ENCODE data around the gene RUSC2. TPM values are rescaled to one million over a fixed set of nuclear protein-coding genes. Genes with fewer than 3 reads are reported as not detected.

The RUSC2 gene
- total and polyA plus RNA-seq, 2 donors (not counting 1 experiment from before 2014, with no cell fraction given): 0.27 to 0.76 TPM

DNA sequence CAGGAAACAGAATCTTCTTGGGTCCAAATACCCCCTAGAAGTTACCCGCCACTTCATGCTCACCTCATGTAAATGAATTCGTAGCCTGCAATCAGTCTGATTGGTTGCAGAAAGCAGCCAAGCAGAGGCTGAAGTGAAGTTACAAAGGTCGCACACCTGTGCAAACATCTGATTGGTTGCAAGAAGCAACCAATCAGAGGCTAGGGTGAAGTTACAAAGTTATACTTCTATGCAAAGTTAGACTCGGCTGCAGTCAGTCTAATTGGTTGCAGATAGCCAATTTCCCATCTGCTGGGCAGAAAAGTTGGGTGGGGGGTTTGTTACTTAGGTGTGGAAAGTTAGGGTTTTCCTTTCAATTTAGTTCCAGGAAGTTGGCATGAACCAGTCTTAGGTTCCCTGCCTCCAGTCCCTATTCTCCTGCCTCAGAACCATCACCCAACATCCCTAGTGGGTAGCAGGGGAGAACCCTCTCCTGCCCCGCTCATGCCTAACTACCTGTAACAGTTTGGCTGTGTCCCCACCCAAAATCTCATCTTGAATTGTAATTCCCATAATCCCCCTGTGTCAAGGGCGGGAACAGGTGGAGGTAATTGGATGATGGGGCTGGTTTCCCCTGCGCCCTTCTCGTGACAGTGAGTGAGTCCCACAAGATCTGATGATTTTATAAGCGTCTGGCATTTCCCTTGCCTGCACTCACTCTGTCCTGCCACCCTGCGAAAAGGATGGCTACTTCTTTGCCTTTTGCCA lies 1.2 kb upstream of the RUSC2 start:
- H3K27ac Mint-ChIP-seq: no peak overlapping the region
- Histone ChIP-seq H3K4me2 (replicated peaks; ENCODE audit: low read depth, low read length, poor library complexity, severe bottlenecking) (peak overlapping the region; percentile 87), H3K9ac (ENCODE audit: low read length) (no peak overlapping the region), H3K9me3 (ENCODE audit: control extremely low read depth in 1 of 3, control insufficient read depth in 2 of 3, insufficient read depth in 1 of 3, low read length in 2 of 3) (peaks cover 0 to 4% (median 0%) of the 10 kb centered on the region in 3 donors), H2AFZ (ENCODE audit: insufficient read depth, low read depth, low read length, poor library complexity, severe bottlenecking) (no peak overlapping the region), H3K4me1 (ENCODE audit: control insufficient read depth in 2 of 2, insufficient read depth in 2 of 2, low read length in 2 of 2) (peaks cover 13 to 14% of the 10 kb centered on the region in 2 donors), H3K4me3 (ENCODE audit: control extremely low read depth in 1 of 5, extremely low read depth in 1 of 5, insufficient read depth in 1 of 5, low read depth in 2 of 5, low read length in 4 of 5) (no peak overlapping the region), H4K20me1 (ENCODE audit: control insufficient read depth, insufficient read depth, low read length, poor library complexity, severe bottlenecking) (no peaks in the 10 kb centered on the region), H3K27me3 (replicated peaks in 1 of 4; ENCODE audit: control extremely low read depth in 1 of 4, control insufficient read depth in 3 of 4, insufficient read depth in 4 of 4, low read length in 3 of 4) (peaks cover 0 to 39% (median 11%) of the 10 kb centered on the region in 4 experiments), H3K79me2 (ENCODE audit: control insufficient read depth, insufficient read depth, low read length) (no peaks in the 10 kb centered on the region), H3K36me3 (replicated peaks in 1 of 2; ENCODE audit: control extremely low read depth in 1 of 2, control insufficient read depth in 1 of 2, extremely low read depth in 1 of 2, insufficient read depth in 2 of 2, low read length in 1 of 2) (no peaks in the 10 kb centered on the region), H3K27ac (ENCODE audit: low read length in 2 of 2) (no peak overlapping the region)
- DNase-seq: no peak
- H3K4me1 Mint-ChIP-seq: peaks cover 11% of the 10 kb centered on the region
- no peak for TF ChIP-seq EZH2 (IDR thresholded peaks at IDR 0.05; ENCODE audit: borderline replicate concordance, insufficient read depth, low read depth, low read length, poor library complexity, severe bottlenecking)
- TF ChIP-seq, protein P1, sequence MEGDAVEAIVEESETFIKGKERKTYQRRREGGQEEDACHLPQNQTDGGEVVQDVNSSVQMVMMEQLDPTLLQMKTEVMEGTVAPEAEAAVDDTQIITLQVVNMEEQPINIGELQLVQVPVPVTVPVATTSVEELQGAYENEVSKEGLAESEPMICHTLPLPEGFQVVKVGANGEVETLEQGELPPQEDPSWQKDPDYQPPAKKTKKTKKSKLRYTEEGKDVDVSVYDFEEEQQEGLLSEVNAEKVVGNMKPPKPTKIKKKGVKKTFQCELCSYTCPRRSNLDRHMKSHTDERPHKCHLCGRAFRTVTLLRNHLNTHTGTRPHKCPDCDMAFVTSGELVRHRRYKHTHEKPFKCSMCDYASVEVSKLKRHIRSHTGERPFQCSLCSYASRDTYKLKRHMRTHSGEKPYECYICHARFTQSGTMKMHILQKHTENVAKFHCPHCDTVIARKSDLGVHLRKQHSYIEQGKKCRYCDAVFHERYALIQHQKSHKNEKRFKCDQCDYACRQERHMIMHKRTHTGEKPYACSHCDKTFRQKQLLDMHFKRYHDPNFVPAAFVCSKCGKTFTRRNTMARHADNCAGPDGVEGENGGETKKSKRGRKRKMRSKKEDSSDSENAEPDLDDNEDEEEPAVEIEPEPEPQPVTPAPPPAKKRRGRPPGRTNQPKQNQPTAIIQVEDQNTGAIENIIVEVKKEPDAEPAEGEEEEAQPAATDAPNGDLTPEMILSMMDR (IDR thresholded peaks at IDR 0.05): no peak
- intact Hi-C loops (cut with micrococcal nuclease): no loop called here
- ChIA-PET POLR2A (no interaction called here), CTCF (no interaction called here)
- 96% methylated on average over 7 of the region's 10 CpGs for WGBS (ENCODE audit: insufficient coverage)
- peak overlapping the region; percentile 73 for H3K4me3 Mint-ChIP-seq
- H3K9me3 Mint-ChIP-seq (ENCODE audit: insufficient read depth): no peaks in the 10 kb centered on the region
- peaks cover 24% of the 10 kb centered on the region for H3K27me3 Mint-ChIP-seq
- no peak for ATAC-seq (ENCODE audit: low read depth)

DNA sequence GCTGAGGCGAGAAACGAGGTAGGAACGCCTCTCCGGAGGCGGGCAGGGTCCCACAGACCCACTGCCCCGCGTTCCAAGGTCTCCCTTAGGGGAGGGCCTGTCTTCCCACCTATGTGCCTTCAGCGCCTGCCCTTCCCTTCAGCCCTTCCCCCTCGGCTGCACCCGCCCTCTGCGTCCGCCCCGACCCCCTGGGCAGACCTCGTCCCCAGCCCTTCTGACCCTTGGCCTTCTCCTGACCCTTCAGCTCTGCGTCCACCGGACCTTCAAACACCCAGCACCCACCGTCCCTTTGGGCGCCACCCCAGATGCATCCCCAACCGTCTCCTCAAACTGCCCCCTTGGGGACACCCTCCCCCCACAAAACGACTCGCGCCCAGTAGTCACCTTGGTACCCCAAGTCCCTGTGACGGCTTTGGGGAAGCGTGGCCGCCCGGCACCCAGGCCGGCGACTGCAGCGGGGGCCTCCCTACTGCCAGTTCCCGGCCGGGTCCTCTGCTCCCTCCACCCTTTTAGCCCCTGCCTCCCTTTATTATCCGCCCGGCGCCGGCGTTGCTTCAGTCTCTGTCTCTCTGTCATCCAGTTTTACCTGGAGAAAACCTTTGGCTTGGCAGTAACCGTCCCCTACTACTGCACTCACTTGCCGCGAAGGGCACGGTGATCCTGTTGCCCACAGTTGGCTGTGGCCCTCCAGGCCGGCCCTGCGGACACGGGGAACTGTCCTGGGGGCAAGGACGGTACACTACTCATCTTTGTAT lies 421 bp downstream of the RUSC2 start:
- ChIA-PET POLR2A (no interaction called here), CTCF (no interaction called here)
- DNase-seq (no peak), ATAC-seq (ENCODE audit: low read depth) (no peak)
- WGBS (ENCODE audit: insufficient coverage): 15% methylated on average over 44 of the region's 44 CpGs
- no peak for TF ChIP-seq EZH2 (IDR thresholded peaks at IDR 0.05; ENCODE audit: borderline replicate concordance, insufficient read depth, low read depth, low read length, poor library complexity, severe bottlenecking)
- TF ChIP-seq, protein P1 (IDR thresholded peaks at IDR 0.05): peak; percentile 2
- H2AFZ ChIP-seq (ENCODE audit: insufficient read depth, low read depth, low read length, poor library complexity, severe bottlenecking): peak overlapping the region; percentile 87
- peaks cover 11% of the 10 kb centered on the region for H3K4me1 Mint-ChIP-seq
- H3K9me3 Mint-ChIP-seq (ENCODE audit: insufficient read depth): no peaks in the 10 kb centered on the region
- peak overlapping the region; percentile 37 to 67 (median 47) for H3K4me3 ChIP-seq (ENCODE audit: control extremely low read depth in 1 of 5, extremely low read depth in 1 of 5, insufficient read depth in 1 of 5, low read depth in 2 of 5, low read length in 4 of 5)
- peak overlapping the region; percentile 87 for H3K4me2 ChIP-seq (replicated peaks; ENCODE audit: low read depth, low read length, poor library complexity, severe bottlenecking)
- peak overlapping the region; percentile 53 for H3K27ac Mint-ChIP-seq
- H3K36me3 ChIP-seq (replicated peaks in 1 of 2; ENCODE audit: control extremely low read depth in 1 of 2, control insufficient read depth in 1 of 2, extremely low read depth in 1 of 2, insufficient read depth in 2 of 2, low read length in 1 of 2): no peaks in the 10 kb centered on the region
- peak overlapping the region; percentile 69 for H3K9ac ChIP-seq (ENCODE audit: low read length)
- no peak overlapping the region for H3K27ac ChIP-seq (ENCODE audit: low read length in 2 of 2)
- H3K27me3 Mint-ChIP-seq: peaks cover 26% of the 10 kb centered on the region
- peaks cover 0 to 39% (median 11%) of the 10 kb centered on the region in 4 experiments for H3K27me3 ChIP-seq (replicated peaks in 1 of 4; ENCODE audit: control extremely low read depth in 1 of 4, control insufficient read depth in 3 of 4, insufficient read depth in 4 of 4, low read length in 3 of 4)
- H3K4me3 Mint-ChIP-seq: peak overlapping the region; percentile 86
- no peaks in the 10 kb centered on the region for H4K20me1 ChIP-seq (ENCODE audit: control insufficient read depth, insufficient read depth, low read length, poor library complexity, severe bottlenecking)
- H3K9me3 ChIP-seq (ENCODE audit: control extremely low read depth in 1 of 3, control insufficient read depth in 2 of 3, insufficient read depth in 1 of 3, low read length in 2 of 3): peaks cover 0 to 4% (median 0%) of the 10 kb centered on the region in 3 donors
- H3K79me2 ChIP-seq (ENCODE audit: control insufficient read depth, insufficient read depth, low read length): no peaks in the 10 kb centered on the region
- intact Hi-C loops (cut with micrococcal nuclease): no loop called here
- H3K4me1 ChIP-seq (ENCODE audit: control insufficient read depth in 2 of 2, insufficient read depth in 2 of 2, low read length in 2 of 2): peaks cover 13 to 14% of the 10 kb centered on the region in 2 donors

Measured in B cell (primary cell).